ENCODE measurements around the gene USP17L18.
"Not testable (repeated sequence)": the region's sequence is repeated elsewhere in the genome, so short reads cannot be mapped to it uniquely, and the experiment has no call there.

- TF ChIP-seq CTCF (IDR thresholded peaks at IDR 0.05; ENCODE audit: low read depth, low read length); EZH2phosphoT487 (IDR thresholded peaks at IDR 0.05; ENCODE audit: low read depth): not testable (repeated sequence)
Measured at GRCh38 chr4:9224596-9224995, 23.8 kb upstream of the USP17L18 start, which contains the start of gene USP17L13.
